DMS53 treated with DMSO at 0.1 percent for 48 hours (cell line): ENCODE results near the gene PDCD4.

Experiments
- DNase-seq: peaks from one replicate; lab custom pipeline; 2025; ENCODE audit not compliant: unreplicated experiment; lab: John Stamatoyannopoulos, UW

Gene PDCD4

DNA sequence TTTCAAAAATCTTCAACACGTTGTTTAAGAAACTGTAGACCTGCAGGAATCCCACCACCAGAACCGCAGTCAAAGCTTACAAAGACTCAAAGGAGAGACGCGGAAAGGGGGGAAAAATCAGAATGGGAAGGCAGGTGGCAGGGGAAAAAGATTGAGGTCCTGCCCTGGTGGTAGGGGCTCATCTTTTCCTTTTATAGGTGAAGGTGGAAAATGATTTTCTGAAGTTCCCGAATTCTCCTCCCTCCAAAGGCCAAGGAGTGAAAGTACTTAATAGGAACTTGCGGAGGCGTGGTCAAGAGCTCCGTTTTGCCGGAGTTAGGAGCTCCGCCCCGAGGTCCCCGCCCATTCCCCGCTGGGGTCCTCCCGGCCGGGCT, 46.5 kb downstream of the PDCD4 start:
- no peak for DNase-seq

DNA sequence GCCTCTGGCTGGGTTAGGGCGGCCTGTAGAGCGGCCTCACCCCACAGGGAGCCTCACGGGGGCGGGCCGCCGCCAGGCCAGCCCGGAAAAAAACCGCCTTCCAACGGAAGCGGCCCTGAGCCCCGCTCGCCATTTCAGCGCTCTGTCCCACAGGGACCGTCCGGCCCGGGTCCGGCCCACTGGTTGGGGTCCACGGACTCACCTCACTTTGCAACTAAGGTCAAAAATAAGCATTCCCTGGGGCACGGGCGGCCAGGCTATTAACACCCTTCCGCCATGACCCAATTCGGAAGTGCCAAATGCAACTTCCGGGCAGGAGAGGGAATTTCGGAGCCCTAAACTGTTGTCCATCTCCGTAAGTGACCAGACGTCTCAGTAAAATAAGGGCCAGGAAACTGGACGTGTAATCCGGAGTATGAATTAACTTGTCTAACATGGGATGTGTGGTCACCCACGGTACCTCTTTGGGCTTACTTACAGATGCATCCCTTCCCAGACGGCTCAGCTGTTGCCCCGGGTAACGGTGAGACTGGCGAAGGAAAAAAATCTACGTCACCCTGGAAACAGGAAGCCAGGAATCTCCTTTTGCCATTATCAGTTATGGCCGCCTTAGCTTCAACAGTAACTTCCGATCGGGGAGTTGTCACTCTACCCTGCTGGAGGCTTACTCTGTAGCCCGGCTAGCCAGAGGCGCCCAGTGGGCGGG, 47.1 kb downstream of the PDCD4 start, which contains the start of gene BBIP1:
Gene BBIP1 (minus strand): TSS at position 538 of the 706 bp plus-strand sequence. CDS start 1,023 bp downstream, outside the sequence.
- peak; percentile 99 for DNase-seq

DNA sequence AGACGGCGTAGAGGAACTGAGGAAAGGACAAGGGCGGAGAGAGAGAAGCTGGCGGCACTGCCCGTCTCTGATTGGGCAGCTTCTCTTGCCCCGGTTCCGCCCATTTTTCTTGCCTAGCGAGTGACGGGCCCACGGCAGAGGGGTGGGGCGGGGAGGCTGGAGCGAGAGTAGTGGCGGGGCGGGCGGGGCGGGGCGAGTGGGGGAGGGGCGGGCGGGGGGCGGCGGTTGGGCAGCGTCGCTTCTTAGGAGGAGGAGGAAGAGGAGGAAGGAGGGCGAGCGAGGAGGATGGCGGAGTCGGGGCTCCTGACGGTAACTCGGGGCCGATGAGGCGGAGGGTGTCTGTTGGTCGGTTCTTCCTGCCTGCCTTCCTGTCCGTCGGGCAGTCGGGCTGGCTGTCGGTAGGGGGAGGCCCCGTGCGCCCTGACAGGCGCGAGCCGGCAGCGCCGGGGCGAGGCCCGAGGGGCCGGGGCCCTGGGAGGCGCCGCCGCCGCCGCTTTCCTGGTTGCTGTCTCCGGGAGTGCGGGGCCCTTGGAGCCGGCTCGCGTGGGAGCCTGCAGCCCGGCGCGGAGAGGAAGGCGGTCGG, 47.7 kb downstream of the PDCD4 start, which contains the start of gene SHOC2:
Gene SHOC2 (plus strand): TSS at position 256 of the 583 bp plus-strand sequence. CDS start 44,755 bp downstream, outside the sequence.
- peak; percentile 73 for DNase-seq

DNA sequence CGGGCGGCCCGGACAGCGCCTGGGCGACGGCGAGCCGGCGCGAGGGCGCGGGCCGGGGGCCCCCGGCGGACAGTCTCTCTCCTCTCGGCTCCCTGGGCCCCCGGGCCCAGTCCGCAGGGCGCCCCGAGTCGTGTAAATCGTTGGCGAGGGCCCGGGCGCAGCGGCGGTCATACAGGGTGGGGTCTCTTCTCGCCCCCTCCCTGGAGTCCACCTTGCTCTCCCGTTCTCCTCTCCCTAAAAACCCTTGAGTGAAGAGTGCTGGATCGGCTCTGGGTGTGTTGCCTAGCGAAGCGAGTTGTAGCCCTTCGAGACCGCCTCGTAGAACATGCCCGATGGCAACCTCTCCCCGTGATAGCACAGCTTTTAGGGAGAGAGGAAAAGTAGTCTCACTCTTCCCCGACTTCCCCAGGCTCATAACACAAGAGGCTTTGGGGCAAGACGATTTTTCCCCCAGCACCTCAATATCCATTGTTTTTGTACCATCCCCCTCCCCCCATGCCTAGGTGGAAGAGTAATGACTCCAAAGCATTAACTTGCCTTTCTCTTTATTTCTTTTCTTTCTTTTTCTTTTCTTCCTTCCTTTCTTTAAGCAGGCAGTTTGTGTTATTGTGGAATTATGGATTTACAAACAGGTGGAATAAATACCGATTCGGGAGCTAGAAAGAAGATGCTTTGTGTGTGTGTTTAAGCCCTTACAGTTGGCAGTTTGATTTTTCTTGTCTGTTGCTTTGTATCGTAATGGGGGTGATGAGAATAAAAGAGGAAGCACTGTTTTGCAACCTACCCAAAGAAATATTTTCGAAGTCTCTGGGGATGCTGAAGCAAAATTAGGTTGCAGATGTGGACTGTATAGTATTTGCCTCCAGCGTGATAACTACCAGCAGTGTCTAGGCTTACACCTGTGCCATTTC, 48.5 kb downstream of the PDCD4 start:
- peak; percentile 49 for DNase-seq

DNA sequence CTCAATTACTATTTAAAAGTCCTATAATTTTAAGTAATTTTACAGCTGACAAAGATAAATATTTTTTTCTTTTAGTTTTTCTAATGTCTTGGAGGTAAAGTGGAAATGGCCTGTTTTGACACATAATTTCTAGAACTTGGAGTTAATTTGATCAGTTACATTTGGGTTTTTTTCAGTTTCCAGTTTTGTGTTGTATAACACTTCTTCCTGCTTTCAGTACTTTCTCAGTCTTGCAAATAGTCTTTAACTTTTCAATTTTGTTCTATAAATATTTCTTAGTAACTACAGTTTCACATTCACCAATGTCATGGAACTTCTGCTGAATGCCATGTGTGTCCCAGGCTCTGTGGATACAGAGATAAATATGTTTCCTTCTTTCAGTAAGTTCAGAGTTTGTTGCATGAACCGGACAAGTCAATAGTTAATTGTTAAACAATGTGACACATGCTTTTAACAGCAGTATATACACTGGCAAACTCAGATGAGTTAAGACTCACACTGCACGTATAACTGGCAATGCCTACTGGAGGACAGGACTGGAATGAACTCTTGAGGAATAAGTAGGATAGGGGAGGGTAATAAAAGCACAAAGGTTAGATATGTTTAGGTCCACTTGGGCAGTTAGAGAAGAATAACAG, 52.2 kb downstream of the PDCD4 start:
- DNase-seq = no peak

DNA sequence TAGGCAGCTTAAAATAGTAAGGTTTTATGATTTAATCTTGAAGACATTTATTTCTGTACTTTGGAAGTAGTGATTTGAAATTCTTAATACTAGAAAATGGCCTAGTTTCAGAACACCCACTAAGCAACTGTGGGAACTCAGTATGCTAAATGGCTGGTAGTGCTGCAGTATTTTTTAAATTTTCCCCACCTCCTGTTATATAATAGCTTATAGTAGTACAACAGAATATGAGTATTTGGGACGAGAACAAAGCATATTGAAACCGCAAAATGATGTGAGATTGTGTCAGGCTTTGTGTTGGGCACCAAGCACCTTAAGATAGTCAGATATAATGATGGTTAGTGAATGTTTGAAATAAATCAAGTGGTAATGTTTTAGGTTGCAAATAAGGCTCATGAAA, 55.7 kb downstream of the PDCD4 start:
- no peak for DNase-seq

DNA sequence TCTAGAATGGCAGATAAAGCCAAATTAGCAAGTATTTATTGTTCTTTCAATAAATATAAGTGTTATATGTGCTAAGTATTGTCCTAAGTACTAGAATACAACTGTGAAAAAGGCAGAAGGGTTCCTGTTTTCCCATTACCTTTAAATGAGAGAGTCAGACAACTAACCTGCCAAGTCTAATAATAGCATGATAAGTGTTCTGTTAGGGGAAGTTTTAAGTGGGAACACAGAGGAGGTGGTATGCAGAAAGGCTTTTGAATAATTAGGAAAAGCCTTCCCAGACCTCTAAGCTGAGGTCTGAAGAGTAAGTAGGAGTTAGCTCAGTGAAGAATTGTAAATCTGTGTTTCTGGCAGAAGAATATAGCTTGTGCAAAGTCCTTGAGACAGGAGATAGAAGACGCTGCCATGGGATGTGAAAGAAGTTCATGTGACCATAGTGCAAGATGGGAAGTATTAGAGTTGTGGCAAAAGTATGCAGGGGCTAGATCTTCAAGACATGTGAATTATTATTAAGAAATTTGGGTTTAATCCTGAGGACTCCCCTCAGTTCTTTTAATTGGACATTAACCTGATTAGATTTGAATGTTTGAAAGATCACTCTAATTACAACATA, 60.1 kb downstream of the PDCD4 start:
- DNase-seq = no peak

DNA sequence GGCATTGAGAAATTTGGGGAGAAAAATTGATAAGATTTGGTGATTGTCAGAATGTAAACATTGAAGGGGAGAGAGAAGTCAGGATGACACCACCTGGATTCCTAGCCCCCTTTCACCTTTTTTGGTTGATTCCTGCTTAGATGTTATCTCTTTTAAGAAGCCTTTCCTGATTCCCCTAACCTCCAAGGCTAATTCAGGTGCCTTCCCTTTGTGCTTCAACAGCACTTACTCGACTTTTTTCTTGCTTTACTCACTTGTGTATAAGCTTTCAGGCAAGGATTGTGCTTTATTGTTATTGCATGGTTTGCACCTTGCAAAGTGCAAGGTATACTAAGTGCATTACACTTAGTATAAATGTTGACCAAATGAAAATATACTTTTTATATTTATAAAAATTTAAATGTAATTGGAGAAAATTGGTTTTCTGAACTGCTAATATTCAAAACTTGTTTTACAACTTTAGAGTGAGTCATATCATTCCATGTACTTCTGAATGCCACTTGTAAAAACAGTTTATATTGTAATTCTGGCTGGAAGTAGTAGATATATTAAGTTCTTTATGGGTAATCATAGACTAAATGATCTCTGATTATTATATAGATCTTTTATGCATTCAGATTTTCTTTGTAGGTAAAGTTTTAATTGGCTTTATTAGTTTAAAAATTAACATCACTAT, 60.9 kb downstream of the PDCD4 start:
- DNase-seq = no peak

DNA sequence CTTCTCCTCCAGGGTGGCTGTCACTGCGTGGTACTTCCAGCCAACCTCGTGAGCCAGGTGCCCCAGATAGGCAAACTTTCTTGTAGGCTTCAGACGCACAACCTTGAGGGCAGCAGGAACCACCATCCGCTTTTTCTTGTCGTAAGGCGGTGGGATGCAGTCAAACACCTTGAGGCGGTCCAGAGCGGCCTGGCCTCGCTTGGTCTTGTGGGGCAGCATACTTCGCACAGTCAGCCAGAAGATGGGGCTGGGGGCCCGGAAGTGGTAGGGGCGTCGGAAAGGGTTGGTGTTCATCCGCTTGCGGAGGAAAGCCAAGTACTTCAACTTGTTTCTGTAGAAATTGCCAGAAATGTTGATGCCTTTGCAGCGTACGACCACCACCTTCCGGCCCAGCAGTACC, 65.0 kb downstream of the PDCD4 start:
- DNase-seq = no peak

DNA sequence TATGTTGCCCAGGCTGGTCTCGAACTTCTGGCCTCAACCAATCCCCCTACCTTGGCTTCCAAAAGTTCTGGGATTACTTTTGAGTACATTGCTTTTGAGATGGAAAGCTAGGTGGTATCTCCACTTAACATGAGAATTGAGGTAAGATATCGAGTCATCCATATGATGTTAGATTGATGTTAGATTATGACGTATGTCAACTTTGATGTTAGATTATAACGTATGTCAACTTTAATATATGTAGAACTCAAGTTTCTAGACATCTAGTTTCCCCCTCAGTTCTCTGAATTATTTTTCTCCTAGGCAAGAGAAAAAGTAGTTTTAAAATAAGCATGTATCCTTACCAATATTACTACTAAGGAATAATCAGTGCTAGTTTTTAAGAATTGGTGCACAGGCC, 67.7 kb downstream of the PDCD4 start:
- no peak for DNase-seq

DNA sequence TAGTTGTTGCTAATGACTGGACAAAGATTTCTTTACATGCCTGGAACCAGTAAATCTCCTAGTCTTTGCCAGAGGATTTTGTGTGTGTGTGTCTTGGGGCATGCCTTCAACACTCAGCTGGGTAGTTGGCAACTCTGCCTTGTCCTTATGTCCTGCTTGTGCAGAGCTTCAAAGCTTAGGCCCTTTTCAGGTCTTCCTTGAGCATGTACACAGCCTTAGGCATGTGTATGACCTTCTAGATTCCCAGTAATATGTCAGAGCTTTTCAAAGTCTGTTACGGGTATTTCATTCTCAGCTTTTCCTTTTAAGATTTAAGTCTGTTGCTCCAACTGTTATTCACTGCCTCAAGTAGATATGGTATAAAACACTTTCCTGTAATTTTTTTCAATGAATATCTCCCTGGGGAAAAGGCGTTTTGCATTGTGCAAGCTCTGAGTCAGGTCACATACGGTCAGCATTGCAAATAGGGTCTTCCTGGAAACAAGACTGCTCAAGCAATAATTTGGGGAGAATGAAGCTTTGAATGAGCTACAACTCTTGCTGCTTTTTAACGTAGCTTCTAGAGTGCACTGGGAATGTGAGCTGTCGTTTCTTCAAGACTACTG, 73.2 kb downstream of the PDCD4 start:
- no peak for DNase-seq

DNA sequence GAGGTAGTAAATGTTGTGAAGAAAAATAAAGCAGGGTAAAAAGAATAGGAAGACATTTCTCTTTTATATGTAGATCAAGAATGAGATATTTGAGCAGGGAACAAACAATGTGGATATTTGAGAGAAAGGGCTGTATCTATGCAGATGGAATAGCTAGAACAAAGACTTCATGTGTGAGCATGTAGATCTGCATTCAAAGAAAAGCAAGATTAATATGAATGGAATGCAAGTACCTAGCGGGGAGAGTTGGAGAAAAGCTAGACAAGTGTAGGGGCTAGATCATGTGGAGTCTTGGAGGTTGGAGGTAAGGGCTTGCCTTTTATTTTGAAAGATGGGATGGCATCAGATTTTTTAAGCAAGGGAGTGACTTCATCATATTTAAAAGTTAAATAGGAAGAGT, 74.8 kb downstream of the PDCD4 start:
- DNase-seq = no peak

DNA sequence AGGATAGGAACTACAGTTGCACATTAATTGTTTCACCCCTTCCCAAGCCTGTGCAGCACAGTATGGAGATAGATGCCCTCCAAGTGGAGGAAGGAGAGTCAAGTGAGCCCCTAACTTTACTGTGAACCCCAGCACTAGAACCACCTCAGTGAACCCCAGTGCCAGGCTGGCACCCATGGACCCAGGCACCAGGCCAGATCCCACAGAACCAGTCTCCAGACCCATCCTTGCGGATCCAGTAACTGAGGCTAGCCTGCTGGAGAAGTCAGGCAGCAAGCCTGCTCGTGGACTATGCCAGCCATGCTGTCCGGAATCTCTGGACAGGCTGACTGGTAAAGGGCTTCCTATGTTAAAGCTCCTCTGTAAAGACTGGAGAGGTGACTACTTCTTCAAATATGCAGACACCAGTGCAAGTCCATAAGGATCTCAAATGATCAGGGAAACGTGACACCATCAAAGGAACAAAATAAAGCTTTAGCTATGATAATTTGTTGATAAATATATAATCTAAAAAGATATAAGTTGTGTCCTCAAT, 75.4 kb downstream of the PDCD4 start:
- DNase-seq = no peak
